ENCODE results near the gene SCAMP1.

- TF ChIP-seq CTCF (IDR thresholded peaks at IDR 0.05) (no peak), POLR2AphosphoS5 (IDR thresholded peaks at IDR 0.05) (no peak), POLR2A (IDR thresholded peaks at IDR 0.05) (no peak)
Measured at GRCh38 chr5:78354066-78354670, 6.2 kb upstream of the SCAMP1 start.

Measured in breast epithelium (tissue), 3 donors.